Upper lobe of left lung (tissue), 4 donors: ENCODE measurements around the gene PTEN.

Experiments used
- CTCF ChIP-seq, 6 experiments: fragments of 450-650 bp in 4 of 6; fragments of 200-600 bp in 2 of 6; sonication (generic) in 2 of 6; IDR thresholded peaks; one replicate each; pipeline ENCODE4 v1.5.1; 2016 to 2019; ENCODE audit warnings: antibody characterized with exemption in 6 of 6
- EP300 ChIP-seq, 4 donors: sonication (generic); formaldehyde crosslinking; IDR thresholded peaks; one replicate each; pipeline ENCODE4 v1.5.1; 2017; ENCODE audit warnings: antibody characterized with exemption in 4 of 4, control low read depth in 2 of 4
- POLR2A ChIP-seq, 4 donors: fragments of 450-650 bp; IDR thresholded peaks; one replicate each; pipeline ENCODE4 v1.5.1; 2016 to 2017; ENCODE audit warnings: antibody characterized with exemption in 4 of 4, mild to moderate bottlenecking in 2 of 4
- POLR2AphosphoS5 ChIP-seq, 2 donors: sonication (generic); formaldehyde crosslinking; IDR thresholded peaks; one replicate each; pipeline ENCODE4 v1.5.1; 2017; ENCODE audit warnings: antibody characterized with exemption in 2 of 2

DNA sequence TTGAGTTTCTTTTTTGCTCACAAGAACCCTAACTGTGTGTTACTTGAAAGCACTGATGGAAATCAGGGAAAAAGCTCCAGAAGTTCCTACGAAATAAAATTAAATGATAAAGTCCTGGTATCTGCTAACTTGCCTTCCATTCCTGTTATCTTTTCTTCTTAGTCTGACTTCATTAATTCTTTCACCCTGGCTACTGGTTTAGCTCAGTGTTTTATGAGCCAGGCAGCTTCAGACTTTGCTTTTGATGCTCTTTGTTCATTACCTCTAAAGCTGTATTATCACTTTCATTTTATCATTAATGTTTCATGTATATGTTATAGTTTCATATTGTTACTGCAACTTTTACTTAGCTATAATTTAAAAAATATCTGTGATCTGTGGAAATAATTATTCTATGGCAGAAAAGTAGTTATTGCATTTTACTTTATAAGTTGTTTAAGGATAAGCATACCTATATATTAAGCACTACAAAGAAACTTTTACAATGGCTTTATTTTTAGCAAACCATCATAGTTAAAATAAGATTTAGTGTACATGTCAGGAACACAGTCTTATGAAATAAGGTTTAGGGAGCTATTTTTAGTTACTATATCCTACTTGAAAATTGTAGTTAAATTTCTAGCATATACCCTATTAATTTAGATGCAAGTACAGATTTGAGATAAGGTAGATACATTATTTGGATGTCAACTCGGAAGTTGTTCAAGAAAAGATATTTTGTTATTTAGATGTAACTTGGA, 19.3 kb downstream of the PTEN start:
- TF ChIP-seq EP300 (IDR thresholded peaks at IDR 0.05) (no peak), POLR2A (IDR thresholded peaks at IDR 0.05) (no peak), CTCF (IDR thresholded peaks at IDR 0.05) (no peak), POLR2AphosphoS5 (IDR thresholded peaks at IDR 0.05) (no peak)
